Measurements from ENCODE around the gene WFDC12.

GRCh38 chr20:45103072-45103471, 21.2 kb downstream of the WFDC12 start:
- TF ChIP-seq, protein P1, sequence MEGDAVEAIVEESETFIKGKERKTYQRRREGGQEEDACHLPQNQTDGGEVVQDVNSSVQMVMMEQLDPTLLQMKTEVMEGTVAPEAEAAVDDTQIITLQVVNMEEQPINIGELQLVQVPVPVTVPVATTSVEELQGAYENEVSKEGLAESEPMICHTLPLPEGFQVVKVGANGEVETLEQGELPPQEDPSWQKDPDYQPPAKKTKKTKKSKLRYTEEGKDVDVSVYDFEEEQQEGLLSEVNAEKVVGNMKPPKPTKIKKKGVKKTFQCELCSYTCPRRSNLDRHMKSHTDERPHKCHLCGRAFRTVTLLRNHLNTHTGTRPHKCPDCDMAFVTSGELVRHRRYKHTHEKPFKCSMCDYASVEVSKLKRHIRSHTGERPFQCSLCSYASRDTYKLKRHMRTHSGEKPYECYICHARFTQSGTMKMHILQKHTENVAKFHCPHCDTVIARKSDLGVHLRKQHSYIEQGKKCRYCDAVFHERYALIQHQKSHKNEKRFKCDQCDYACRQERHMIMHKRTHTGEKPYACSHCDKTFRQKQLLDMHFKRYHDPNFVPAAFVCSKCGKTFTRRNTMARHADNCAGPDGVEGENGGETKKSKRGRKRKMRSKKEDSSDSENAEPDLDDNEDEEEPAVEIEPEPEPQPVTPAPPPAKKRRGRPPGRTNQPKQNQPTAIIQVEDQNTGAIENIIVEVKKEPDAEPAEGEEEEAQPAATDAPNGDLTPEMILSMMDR (IDR thresholded peaks at IDR 0.05): no peak
- TF ChIP-seq POLR2A (IDR thresholded peaks at IDR 0.05) (no peak), POLR2AphosphoS5 (IDR thresholded peaks at IDR 0.05) (no peak)

Measured in transverse colon (tissue), 4 donors.